Hindlimb muscle (tissue), 1 donor: ENCODE data around the gene DDX53. TPM values are rescaled to one million over a fixed set of nuclear protein-coding genes. Genes with fewer than 3 reads are reported as not detected.

Experiments used
- DNase-seq: peaks from one replicate; pipeline ENCODE4 v3.0.0-alpha.2; 2013
- polyA plus RNA-seq: library from polyadenylated mRNA; unstranded; fragments of 120-200 nt; gene quantifications from one replicate; pipeline ENCODE4 v1.2.1, GENCODE V29; 2013; ENCODE audit not compliant: insufficient read length

Gene DDX53
- not detected for polyA plus RNA-seq

DNA sequence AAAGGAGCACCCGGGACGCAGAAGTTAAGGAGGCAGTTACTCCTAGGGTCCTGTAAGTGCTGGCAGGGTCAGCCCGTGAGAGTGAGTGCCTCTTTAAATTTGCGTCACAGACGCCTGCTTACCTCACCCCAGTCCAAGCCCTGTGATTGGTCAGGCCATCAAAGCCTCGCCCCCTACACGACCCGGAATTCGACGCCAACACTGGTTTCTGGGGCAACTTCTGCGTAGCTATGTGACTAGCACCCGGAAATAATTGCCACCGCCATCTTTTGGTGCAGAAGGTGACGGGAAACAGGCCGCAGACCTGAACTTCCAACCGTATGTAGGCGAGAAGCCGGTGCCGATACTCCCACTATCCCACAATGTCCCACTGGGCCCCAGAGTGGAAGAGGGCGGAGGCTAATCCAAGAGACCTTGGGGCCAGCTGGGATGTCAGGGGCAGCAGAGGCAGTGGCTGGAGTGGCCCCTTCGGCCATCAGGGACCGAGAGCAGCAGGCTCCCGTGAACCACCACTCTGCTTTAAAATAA is at the start of gene DDX53:
Gene DDX53 (plus strand): TSS at position 265 of the 528 bp plus-strand sequence. CDS start 98 bp downstream, at position 363.
- no peak for DNase-seq

DNA sequence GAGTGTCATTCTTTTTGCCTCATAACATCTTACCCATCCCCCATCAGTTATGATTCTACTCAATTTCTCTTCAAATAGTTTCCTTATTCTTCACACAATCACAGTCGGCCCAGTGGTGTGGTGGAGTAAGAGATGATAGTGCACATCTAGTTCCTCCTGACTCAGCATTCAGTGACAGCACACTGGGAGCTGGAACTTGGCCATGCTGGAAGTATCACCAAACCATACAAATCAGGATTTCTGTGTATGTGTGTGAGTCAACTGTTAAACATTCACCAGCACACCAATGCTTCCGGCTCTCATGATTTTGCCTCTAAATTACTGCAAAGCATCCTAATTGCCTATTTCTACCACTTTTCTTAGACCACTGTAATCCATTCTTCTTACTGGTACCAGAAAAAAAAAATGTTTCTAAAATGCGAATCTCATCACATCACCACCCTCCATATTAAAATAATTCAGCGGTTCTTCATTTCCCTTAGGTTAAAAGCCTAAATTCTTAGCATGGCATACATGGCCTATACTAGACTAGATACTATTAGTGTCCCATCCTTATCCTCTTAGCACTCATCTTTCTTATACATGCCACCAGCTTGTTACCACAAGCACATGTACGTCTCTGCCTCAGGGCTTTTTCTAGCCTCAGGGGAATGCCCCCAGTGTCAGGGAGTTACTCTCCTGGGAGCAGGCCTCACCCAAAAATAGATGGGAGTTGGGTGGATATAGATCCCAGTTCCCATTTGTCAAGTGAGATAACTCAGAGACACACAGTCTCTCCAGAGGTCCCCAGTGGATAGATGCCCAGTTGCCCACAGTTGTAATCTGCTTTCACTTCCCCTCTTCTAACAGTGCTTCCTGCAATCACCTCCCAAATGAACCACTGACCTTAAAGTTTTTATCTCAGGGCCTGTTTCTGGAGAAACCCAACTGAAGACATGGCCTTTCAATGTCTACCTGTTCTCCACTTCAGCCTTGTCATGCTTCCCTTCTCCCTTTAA is 49.2 kb upstream of the DDX53 start:
- no peak for DNase-seq

DNA sequence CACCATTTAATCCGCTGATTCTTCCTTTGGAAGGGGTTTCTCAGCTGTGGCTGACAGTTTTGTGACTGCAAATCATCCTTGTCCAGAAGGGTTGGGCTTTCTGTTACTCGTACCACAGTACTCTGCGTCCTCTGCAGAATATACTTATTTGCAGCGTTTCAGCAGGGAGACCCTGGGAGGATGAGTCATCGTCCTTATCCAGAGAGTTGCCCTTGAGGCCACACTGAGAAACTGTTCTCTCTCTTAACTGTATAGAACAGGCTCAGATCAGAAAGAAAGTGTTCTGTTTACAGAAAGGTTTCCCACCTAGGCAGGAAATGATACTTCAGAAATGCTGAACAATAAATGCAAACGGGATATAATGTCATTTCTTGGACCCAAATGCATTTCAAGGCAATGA is 47.8 kb upstream of the DDX53 start:
- no peak for DNase-seq

DNA sequence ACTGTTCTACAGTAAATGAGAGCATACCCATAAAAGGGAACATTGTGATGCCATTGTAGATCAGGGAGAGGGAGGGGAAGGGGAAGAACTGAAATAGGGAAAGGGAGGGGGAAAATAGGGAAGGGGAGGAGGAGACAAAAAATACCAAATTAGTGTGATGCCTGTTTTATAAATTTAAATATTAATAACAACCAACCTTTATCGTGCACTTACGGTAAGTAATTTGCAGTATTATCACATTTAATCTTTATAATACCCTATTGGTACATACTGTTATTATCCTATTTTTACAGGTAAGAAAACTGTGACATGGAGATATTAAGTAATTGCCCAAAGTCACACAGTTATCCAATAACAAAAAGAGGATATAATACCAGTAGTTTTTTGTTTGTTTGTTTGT is 41.5 kb upstream of the DDX53 start:
- no peak for DNase-seq

DNA sequence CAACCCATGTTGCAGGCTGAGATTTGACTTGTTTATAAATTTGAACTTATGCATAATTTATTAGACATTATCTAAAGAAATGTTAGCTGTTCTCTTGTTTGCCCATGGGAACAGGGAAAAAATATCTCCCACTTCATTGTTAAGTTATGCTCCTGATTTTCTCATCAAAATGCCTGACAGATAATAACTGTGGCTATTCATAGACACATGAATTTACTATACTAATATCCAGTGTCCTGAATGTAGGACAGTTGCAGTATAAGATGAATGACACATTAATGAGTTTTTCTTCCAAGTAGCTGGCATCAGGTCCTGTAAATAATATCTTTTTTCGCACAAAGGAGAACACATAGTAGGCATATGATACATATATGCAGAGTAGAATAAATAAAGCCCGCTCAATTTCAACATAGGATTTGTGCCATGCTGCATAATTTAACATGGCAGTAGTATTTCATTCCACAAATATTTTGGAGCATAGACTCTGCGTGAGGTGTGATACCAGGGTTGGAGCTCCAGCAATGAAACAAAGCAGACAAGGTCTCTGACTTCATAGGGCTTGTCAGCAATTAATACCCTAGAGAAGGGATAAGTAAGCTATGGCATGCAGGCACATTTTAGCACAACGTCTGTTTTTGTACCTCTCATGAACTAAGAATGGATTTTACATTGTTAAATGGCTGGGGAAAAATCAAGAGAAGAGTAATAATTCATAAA is 40.4 kb upstream of the DDX53 start:
- DNase-seq: no peak

DNA sequence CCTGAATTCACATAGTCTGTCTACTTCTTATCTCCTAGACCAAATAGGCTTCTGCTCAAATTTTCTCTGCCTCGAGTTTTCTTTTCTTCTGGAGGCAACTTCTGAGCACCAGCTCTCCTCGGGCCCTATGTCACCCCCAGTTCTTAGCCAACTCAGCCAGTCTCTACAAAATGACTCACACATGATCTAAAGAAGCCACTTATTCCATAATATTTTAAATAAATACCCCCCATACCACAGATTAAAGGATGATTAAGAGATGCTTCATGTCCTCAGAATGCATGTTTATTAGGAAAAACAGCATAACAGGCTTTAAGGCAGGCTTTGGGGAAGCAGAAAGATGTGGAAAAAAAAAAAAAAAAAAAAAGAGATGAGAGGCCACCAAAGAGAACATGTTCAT is 36.6 kb upstream of the DDX53 start:
- no peak for DNase-seq

DNA sequence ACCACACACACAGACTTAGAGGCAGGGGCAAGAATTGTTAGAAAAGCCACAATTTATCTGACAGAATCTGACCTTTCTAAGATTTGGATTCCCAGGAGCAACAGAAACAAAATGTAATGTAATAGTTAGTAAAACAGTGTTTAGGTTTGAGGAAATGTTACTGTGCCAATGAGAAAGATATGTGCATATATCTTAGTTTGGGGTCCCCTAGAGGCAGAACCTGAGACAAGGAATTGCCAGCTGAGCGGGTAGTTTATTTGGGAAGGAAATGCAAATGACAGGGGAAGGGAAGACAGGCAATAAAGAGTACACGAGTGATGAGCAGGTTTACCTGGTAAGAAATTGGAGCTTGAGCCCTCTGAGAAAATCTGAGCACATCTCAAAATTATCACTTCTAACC is 31.3 kb upstream of the DDX53 start:
- DNase-seq: no peak

DNA sequence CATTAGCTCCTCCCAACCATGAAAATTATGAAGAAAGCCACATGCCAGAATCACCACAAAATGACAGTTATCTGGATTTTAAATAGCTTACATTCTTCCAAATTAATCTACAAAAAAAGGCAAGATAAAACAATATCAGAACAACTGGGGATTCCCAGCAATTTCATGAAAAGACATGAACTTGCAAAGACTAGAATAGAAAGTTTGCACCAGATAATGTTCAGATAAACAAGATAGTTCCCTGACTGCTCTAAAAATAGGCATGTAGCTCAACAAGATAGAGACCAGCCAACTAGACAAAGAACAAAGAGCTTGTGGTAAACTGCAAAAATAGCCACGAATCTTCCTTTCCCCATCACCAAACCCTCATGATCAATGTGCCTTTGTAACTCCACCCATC is 30.3 kb upstream of the DDX53 start:
- DNase-seq: no peak

DNA sequence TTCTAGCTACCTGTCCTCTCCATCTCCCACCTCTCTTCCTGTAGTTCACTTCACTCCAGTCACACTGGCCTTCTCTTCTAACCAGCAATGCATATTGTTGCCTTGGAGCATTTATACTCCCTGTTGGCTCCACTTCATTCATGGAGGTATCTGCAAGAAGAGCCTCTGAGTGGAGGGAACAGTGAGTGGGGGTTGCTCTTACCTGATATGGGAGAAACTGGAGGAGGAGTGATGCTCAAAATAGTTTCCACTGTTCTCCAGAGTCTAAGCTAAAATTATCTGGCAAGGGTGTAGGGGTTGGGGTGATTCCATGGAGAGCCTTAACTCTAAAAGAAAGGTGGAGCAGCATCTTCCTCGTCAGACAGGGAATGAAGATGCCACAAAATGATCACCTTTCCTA is 28.9 kb upstream of the DDX53 start:
- no peak for DNase-seq

DNA sequence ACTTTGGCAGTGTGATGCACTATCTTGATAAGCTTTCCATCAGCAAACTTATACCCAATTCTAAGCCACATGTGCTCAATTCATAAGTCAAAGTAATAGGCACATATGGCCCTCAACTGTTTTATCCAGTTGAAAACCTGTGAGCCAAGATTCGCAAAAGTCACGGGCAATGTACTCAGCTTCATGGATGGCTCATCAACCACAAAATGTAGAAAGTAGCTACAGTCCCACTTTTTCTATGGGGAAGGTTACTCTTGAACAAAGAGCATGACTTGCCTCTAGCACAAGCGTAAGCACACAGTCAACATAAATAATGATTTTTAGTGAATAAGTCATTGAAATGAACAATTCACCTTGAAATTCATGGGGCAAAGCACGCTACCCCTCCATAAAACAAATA is 25.1 kb upstream of the DDX53 start:
- no peak for DNase-seq

DNA sequence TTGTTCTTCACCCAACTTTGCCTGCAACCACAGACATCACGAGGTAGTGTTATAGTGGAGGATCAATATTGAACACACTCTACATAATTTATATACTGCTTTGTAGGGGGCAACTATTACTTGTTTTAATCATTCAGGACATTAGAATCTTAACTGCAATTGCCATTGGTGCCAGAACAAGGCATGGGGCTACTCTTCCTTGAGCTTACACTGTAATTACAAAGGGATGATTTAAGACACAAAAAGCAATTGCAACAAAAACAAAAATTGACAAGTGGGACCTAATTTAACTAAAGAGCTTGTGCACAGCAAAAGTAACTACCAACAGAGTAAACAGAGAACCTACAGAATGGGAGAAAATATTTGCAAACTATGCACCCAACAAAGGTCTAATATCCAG is 24.0 kb upstream of the DDX53 start:
- no peak for DNase-seq

DNA sequence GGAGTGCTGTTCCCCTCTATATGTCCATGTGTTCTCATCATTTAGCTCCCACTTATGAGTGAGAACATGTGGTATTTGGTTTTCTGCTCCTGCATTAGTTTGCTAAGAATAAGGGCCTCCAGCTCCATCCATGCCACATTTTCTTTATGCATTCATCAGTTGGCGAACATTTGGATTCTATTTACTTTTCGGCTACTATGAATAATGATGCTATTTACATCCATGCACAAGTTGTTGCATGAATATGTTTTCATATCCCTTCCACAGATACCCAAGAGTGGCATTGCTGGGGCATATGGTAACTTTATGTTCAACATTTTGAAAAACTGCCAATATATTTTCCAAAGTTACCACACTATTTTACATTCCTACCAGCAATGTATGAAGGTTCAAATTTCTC is 13.8 kb upstream of the DDX53 start:
- DNase-seq: no peak

DNA sequence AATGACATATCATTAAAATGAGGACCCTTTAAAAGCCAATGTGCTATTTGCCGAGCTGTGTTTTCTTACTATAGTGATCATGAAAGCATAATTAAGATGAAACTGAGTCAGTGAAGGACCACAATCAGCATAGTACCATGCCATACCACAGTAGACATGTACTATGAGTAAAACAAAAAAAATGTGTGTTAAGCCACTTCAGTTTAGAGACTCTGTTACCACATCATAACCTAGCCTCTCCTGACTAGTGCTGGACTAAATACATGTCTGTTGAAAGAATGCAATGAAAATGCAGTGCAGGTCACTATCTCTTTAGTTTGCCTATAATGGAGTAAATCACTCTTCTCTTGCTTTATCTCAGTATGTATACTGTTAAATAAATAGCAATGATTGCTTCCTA is 12.3 kb upstream of the DDX53 start:
- DNase-seq: no peak

DNA sequence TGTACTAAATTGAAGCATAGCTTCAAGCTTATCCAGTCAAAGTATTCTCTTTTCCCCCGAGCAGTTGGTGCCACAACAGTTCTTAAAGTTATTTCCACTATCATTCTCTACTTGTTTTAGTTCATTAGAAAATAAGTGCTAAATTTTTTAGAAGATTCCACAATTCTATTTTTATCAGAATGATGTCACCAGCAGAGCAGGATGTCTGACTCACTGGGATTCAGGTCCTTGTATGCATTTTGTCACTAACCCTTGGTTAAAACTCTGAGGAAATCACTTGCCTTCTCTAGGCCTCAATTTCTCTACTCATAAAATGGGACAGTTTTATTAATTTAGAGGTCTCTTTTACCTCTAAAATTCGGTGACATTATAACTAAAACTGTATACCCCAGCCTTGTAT is 3.4 kb downstream of the DDX53 start:
- DNase-seq: no peak

DNA sequence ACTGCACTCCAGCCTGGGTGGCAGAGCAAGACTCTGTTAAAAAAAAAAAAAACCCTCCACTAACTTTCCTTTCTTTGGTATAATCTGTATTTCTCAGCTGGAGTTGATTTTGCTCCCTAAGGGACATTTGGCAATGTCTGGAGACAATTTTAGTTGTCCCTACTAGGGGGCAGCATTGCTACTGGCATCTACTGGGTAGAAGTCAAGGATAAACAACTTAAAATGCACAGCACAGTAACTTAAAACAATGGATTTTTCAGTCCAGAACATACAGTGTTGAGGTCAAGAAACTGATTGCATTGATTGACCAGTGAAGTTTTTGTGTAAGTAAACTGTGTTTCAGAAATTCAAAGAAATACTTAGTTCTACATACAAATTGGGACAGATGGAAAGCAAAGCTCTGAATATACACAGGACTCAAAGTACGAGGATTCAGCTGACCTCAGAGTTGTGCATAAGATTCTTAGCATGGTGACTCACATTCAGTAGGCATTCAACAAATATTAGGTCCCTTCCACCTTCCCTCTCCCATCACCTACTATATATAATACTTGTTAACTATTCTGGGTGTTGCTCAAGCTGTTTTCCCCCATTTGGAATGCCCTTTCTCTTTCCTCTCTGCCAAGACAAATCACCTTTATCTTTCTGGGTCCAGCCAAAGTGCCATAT is 8.8 kb downstream of the DDX53 start:
- DNase-seq: no peak

DNA sequence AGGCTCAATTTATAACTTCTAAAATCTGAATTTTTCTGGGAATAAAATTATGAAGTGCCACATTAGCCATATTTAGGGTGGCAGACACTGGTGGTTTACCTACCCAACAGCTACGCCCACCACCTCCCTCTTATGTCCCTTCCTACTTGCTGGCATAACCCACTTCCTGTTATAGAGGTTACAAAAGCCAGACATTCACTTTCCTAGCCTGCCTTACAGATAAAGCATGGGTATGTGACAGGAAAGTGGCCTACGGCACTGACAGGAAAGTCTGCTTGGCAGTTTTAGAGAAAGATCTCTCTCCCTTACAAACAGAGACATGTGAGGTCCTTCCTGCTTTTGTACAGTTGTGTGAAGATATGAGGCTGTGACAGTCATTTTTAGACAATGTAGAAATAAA is 12.4 kb downstream of the DDX53 start:
- DNase-seq: no peak

DNA sequence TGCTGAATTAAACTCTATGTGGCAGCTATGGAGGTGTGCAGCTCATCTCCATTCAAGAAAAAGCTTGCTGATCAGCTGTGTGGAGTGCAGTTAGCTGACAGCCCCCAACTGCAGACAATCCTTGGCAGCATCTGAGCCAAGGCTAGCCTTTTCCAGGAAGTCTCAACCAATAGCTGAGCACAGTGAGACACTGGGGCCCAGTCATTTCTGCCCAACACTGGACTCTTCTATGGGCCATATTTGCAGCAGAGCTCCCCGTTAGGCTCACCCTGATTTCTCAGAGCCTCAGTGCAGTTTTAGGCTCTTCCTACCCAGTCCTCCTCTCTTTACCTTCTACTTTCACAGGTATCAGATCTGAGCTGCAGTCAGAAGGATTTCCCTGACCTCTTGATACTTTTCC is 12.9 kb downstream of the DDX53 start:
- no peak for DNase-seq

DNA sequence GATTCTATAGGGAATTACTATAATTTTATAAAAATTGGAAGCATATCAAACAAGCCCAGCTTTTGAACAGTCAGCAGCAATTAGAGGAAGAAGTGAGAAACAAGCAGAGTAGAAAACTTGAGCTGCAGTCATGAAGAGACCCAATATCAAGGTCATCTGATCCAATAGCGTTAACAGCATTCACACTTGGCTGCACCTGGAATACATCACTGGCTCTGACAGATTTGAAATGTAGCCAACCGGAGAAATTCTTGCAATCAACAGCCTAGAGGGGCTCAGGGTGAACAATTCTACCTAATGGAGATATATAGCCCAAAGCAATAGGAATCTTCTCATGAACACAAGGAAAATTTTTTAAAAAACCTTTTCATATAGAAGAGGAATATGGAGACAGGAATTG is 13.6 kb downstream of the DDX53 start:
- no peak for DNase-seq

DNA sequence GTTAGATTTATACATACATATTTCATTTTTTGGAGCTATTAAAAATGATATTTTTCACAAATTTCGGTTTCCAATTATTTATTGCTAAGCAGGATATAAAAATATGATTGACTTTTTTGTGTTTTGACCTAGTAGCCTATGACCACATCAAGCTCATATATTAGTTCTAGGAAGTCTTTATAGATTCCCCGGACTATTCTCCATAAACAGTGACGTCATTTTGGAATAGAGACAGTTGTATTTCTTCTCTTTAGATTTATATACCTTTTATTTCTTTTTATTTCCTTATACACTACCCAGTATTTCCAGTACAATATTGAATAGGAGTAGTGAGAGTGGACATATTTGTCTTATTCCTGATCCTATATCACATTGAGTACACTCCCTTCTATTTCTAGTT is 31.8 kb downstream of the DDX53 start:
- no peak for DNase-seq

DNA sequence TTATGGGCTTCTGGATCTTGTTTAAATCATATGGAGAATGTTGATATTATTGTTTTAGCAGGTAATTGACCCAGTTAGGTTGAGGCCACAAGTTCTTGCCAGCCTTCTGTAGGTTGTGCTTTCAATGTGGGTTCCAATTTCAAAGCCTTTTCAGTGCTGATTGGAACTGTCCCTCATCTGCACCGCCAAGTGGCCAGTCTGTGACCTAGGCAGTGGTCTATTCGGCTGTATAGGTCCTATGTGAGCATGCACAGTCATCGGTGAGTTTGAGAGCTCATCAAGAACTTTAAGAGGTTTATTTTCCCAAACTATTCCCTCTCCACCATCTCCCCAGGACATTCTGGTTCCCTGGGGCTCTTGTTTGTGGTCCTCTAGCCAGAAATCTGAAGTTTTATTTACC is 35.7 kb downstream of the DDX53 start:
- DNase-seq: no peak

DNA sequence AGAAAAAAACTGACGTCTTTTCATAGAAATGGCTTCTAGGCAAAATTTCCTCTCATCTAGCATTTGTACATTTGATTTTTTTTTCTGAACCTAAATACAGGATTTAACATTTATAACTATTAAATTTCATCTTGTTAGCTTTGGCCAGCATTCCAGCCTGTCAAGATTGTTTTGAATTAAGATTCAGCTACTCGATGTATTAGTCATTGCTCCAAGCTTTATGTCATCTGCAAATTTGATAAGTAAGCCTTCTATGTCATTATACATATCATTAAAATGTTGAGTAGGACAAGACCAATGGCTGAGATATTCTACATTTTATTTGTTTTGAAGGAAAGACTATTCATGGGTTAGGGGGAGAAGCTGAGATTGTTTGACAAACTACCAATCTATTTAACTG is 46.7 kb downstream of the DDX53 start:
- DNase-seq: no peak

DNA sequence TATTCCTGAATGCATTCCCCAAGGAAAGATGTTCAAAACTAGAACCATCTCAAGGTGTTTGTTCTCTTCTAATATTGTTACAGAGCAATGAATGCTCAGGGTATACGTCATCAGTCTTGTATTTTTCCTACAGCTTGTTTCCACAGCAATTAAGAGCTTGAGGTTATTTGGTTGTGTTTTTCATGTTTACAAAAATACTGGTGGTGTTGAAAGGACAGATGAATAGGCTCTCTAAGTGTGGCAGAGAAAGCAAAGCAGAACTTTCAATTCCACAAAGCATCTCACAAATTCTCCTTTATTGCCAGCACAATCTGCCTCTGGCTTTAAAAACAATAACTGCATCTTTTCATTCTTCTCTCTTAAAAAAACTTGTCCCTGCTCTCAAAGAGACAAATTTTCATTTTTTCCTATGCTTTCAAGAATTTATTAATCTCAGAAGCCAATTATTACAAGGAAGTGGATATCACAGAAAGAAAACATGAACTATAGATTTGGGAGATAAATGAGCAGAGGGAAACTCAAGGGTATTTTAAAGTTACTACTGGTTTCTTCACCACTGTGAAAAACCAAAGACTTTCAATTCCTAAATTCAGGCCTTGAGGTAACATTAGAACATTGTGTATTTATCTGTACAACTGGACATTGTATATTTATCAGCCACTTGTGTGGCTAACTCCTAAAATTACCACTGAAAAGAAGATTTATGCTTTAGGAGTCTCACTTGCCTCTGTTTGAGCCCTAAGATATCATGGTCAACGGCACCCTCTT is 49.2 kb downstream of the DDX53 start:
- DNase-seq: no peak
